Activated T-cell treated with anti-CD3 and anti-CD28 coated beads, Interleukin-2, amount 50 U/mL, for 4 hours (primary cell): ENCODE measurements around the gene SLC35G1. TPM values are rescaled to one million over a fixed set of nuclear protein-coding genes. Genes with fewer than 3 reads are reported as not detected.

Experiments
- ATAC-seq, 2 donors: fragments of 200-7000 bp; cut with Tn5 transposase; one replicate each; pipeline ENCODE4 v1.10.0; 2021
- DNase-seq: peaks from one replicate; pipeline ENCODE4 v3.0.0-alpha.2; 2020
- H3K27me3 Mint-ChIP-seq: one replicate; pipeline ENCODE4 v1.8.0; 2021; ENCODE audit warnings: low read depth, mixed read lengths
- H3K36me3 Mint-ChIP-seq: one replicate; pipeline ENCODE4 v1.8.0; 2022; ENCODE audit warnings: mixed read lengths; ENCODE audit not compliant: insufficient read depth
- H3K4me1 Mint-ChIP-seq: one replicate; pipeline ENCODE4 v1.8.0; 2021; ENCODE audit warnings: low read depth, mixed read lengths
- H3K4me3 Mint-ChIP-seq: one replicate; pipeline ENCODE4 v1.8.0; 2021; ENCODE audit warnings: mild to moderate bottlenecking, moderate library complexity, mixed read lengths
- H3K9me3 Mint-ChIP-seq: one replicate; pipeline ENCODE4 v1.8.0; 2021; ENCODE audit warnings: mixed read lengths
- total RNA-seq, 3 donors: library from RNA; stranded (reverse); gene quantifications; one replicate each; pipeline ENCODE4 v1.2.1, GENCODE V29; 2021

Gene SLC35G1
- total RNA-seq, 3 donors from 2014 or later = 3.3 to 4.4 (median 4.0) TPM

GRCh38 chr10:93871671-93872204 lies 22.0 kb upstream of the SLC35G1 start:
- Mint-ChIP-seq H3K27me3 (peaks cover 29% of the 10 kb centered on the region), H3K4me1 (no peaks in the 10 kb centered on the region), H3K9me3 (no peaks in the 10 kb centered on the region), H3K36me3 (no peaks in the 10 kb centered on the region), H3K4me3 (no peak overlapping the region)
- DNase-seq (no peak), ATAC-seq (no peak)

- H3K4me3 Mint-ChIP-seq = no peak overlapping the region
- H3K27me3 Mint-ChIP-seq = peaks cover 30% of the 10 kb centered on the region
- no peaks in the 10 kb centered on the region for H3K9me3 Mint-ChIP-seq
- no peaks in the 10 kb centered on the region for H3K36me3 Mint-ChIP-seq
- no peaks in the 10 kb centered on the region for H3K4me1 Mint-ChIP-seq
- ATAC-seq (no peak), DNase-seq (no peak)
Observed at GRCh38 chr10:93872375-93873158, 21.2 kb upstream of the SLC35G1 start.

- Mint-ChIP-seq H3K4me3 (no peak overlapping the region), H3K27me3 (peaks cover 31% of the 10 kb centered on the region), H3K9me3 (no peaks in the 10 kb centered on the region), H3K36me3 (no peaks in the 10 kb centered on the region), H3K4me1 (no peaks in the 10 kb centered on the region)
- DNase-seq = no peak
- ATAC-seq = no peak
Observed at GRCh38 chr10:93873420-93874115, 20.2 kb upstream of the SLC35G1 start.

GRCh38 chr10:93874309-93875031 lies 19.3 kb upstream of the SLC35G1 start:
- ATAC-seq = no peak

GRCh38 chr10:93875032-93875358 lies 18.8 kb upstream of the SLC35G1 start:
- H3K4me1 Mint-ChIP-seq = no peaks in the 10 kb centered on the region
- ATAC-seq = no peak
- no peaks in the 10 kb centered on the region for H3K9me3 Mint-ChIP-seq
- no peaks in the 10 kb centered on the region for H3K36me3 Mint-ChIP-seq
- peaks cover 34% of the 10 kb centered on the region for H3K27me3 Mint-ChIP-seq
- H3K4me3 Mint-ChIP-seq = no peak overlapping the region
- no peak for DNase-seq

More at GRCh38 chr10:93874309-93875031, 19.3 kb upstream of the SLC35G1 start:
- no peak overlapping the region for H3K4me3 Mint-ChIP-seq
- no peaks in the 10 kb centered on the region for H3K4me1 Mint-ChIP-seq
- no peaks in the 10 kb centered on the region for H3K36me3 Mint-ChIP-seq
- peaks cover 34% of the 10 kb centered on the region for H3K27me3 Mint-ChIP-seq
- DNase-seq = no peak
- no peaks in the 10 kb centered on the region for H3K9me3 Mint-ChIP-seq

- Mint-ChIP-seq H3K36me3 (no peaks in the 10 kb centered on the region), H3K4me1 (no peaks in the 10 kb centered on the region), H3K27me3 (peaks cover 36% of the 10 kb centered on the region), H3K9me3 (no peaks in the 10 kb centered on the region), H3K4me3 (no peak overlapping the region)
- no peak for ATAC-seq
- no peak for DNase-seq
Observed at GRCh38 chr10:93876381-93876780, 17.4 kb upstream of the SLC35G1 start.

- H3K27me3 Mint-ChIP-seq = peaks cover 30% of the 10 kb centered on the region
- H3K4me1 Mint-ChIP-seq = no peaks in the 10 kb centered on the region
- no peak overlapping the region for H3K4me3 Mint-ChIP-seq
- no peaks in the 10 kb centered on the region for H3K36me3 Mint-ChIP-seq
- H3K9me3 Mint-ChIP-seq = no peaks in the 10 kb centered on the region
- no peak for ATAC-seq
- DNase-seq = no peak
Observed at GRCh38 chr10:93879273-93879672, 14.5 kb upstream of the SLC35G1 start.

GRCh38 chr10:93894516-93895378 lies 969 bp downstream of the SLC35G1 start:
- H3K36me3 Mint-ChIP-seq = peaks cover 3% of the 10 kb centered on the region
- no peak for DNase-seq
- no peaks in the 10 kb centered on the region for H3K9me3 Mint-ChIP-seq
- peaks cover 31% of the 10 kb centered on the region for H3K4me1 Mint-ChIP-seq
- no peak for ATAC-seq
- peak overlapping the region; percentile 83 for H3K4me3 Mint-ChIP-seq
- peaks cover 5% of the 10 kb centered on the region for H3K27me3 Mint-ChIP-seq

GRCh38 chr10:93897070-93897780 lies 3.4 kb downstream of the SLC35G1 start:
- H3K27me3 Mint-ChIP-seq = no peaks in the 10 kb centered on the region
- no peak for ATAC-seq
- no peak overlapping the region for H3K4me3 Mint-ChIP-seq
- peaks cover 31% of the 10 kb centered on the region for H3K4me1 Mint-ChIP-seq
- no peaks in the 10 kb centered on the region for H3K9me3 Mint-ChIP-seq
- no peak for DNase-seq
- peaks cover 8% of the 10 kb centered on the region for H3K36me3 Mint-ChIP-seq

GRCh38 chr10:93899109-93899508 lies 5.3 kb downstream of the SLC35G1 start:
- peaks cover 8% of the 10 kb centered on the region for H3K36me3 Mint-ChIP-seq
- DNase-seq (no peak), ATAC-seq (no peak)
- no peaks in the 10 kb centered on the region for H3K27me3 Mint-ChIP-seq
- no peaks in the 10 kb centered on the region for H3K9me3 Mint-ChIP-seq
- H3K4me1 Mint-ChIP-seq = peaks cover 27% of the 10 kb centered on the region
- no peak overlapping the region for H3K4me3 Mint-ChIP-seq

- Mint-ChIP-seq H3K36me3 (peaks cover 8% of the 10 kb centered on the region), H3K4me3 (no peak overlapping the region)
- ATAC-seq = no peak
Observed at GRCh38 chr10:93903051-93903450, 9.3 kb downstream of the SLC35G1 start.

GRCh38 chr10:93904901-93905300 lies 11.1 kb downstream of the SLC35G1 start:
- ATAC-seq (no peak), DNase-seq (no peak)
- Mint-ChIP-seq H3K27me3 (no peaks in the 10 kb centered on the region), H3K9me3 (no peaks in the 10 kb centered on the region), H3K4me3 (no peak overlapping the region), H3K36me3 (peaks cover 14% of the 10 kb centered on the region), H3K4me1 (peaks cover 25% of the 10 kb centered on the region)

More at GRCh38 chr10:93903051-93903450, 9.3 kb downstream of the SLC35G1 start:
- Mint-ChIP-seq H3K9me3 (no peaks in the 10 kb centered on the region), H3K4me1 (peaks cover 21% of the 10 kb centered on the region), H3K27me3 (no peaks in the 10 kb centered on the region)
- DNase-seq = no peak

GRCh38 chr10:93907059-93907458 lies 13.3 kb downstream of the SLC35G1 start:
- Mint-ChIP-seq H3K9me3 (no peaks in the 10 kb centered on the region), H3K36me3 (peaks cover 10% of the 10 kb centered on the region), H3K4me3 (peak overlapping the region; percentile 7), H3K27me3 (no peaks in the 10 kb centered on the region), H3K4me1 (peaks cover 25% of the 10 kb centered on the region)
- no peak for DNase-seq
- ATAC-seq = no peak
